Measurements from ENCODE around the gene USP17L29.
A peak's percentile ranks its signal among the peaks of the same experiment; 100 is the strongest.
"Not testable (repeated sequence)": the region's sequence is repeated elsewhere in the genome, so short reads cannot be mapped to it uniquely, and the experiment has no call there.

The USP17L29 gene, protein sequence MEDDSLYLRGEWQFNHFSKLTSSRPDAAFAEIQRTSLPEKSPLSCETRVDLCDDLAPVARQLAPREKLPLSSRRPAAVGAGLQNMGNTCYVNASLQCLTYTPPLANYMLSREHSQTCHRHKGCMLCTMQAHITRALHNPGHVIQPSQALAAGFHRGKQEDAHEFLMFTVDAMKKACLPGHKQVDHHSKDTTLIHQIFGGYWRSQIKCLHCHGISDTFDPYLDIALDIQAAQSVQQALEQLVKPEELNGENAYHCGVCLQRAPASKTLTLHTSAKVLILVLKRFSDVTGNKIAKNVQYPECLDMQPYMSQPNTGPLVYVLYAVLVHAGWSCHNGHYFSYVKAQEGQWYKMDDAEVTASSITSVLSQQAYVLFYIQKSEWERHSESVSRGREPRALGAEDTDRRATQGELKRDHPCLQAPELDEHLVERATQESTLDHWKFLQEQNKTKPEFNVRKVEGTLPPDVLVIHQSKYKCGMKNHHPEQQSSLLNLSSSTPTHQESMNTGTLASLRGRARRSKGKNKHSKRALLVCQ

DNA sequence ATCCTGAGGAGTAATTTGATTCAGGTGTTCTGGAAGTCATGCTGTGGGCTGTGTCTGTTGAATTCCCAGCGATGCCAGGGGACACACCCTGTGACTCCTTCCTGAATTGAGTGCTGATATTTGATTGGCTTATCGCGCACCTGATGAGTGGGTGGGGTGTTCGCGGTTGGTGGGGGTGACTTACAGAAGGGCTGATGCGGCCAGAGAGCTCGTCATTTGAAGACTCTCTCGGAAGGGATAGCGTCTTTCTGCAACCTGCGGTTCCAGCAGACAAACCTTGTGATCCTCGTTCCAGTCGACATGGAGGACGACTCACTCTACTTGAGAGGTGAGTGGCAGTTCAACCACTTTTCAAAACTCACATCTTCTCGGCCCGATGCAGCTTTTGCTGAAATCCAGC lies at the start of gene USP17L29:
TSS of gene USP17L29 (plus strand) at position 301 of the 400 bp plus-strand sequence. CDS start at position 301, 0 bp downstream.
- DNase-seq (ENCODE audit: low read depth, low spot score): not testable (repeated sequence)

DNA sequence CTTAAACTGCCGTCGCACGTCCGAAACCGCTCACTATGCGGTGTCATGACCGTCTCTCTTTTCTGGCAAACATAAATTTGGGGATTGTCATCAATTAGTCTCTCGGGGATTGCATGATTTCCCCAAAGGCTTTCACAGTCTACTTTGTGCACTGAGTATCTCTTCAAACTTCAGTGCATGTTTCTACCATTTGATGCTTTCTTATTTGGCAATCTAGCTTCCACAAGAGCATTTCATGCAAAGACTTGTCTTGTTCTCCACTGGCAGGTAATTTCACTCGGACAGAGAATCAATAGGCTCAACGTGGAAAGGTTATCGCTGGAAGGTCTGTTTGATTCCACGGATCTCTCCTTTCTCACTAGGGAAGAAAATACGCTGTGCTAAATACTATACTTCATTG lies 29.2 kb upstream of the USP17L29 start:
- DNase-seq (ENCODE audit: low read depth, low spot score): not testable (repeated sequence)

DNA sequence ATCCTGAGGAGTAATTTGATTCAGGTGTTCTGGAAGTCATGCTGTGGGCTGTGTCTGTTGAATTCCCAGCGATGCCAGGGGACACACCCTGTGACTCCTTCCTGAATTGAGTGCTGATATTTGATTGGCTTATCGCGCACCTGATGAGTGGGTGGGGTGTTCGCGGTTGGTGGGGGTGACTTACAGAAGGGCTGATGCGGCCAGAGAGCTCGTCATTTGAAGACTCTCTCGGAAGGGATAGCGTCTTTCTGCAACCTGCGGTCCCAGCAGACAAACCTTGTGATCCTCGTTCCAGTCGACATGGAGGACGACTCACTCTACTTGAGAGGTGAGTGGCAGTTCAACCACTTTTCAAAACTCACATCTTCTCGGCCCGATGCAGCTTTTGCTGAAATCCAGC lies 28.6 kb upstream of the USP17L29 start, which contains the start of gene USP17L24:
TSS of gene USP17L24 (plus strand) at position 301 of the 400 bp plus-strand sequence. CDS start at position 301, 0 bp downstream.
- DNase-seq (ENCODE audit: low read depth, low spot score): not testable (repeated sequence)

DNA sequence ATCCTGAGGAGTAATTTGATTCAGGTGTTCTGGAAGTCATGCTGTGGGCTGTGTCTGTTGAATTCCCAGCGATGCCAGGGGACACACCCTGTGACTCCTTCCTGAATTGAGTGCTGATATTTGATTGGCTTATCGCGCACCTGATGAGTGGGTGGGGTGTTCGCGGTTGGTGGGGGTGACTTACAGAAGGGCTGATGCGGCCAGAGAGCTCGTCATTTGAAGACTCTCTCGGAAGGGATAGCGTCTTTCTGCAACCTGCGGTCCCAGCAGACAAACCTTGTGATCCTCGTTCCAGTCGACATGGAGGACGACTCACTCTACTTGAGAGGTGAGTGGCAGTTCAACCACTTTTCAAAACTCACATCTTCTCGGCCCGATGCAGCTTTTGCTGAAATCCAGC lies 23.8 kb upstream of the USP17L29 start, which contains the start of gene USP17L25:
TSS of gene USP17L25 (plus strand) at position 301 of the 400 bp plus-strand sequence. CDS start at position 301, 0 bp downstream.
- DNase-seq (ENCODE audit: low read depth, low spot score): not testable (repeated sequence)

DNA sequence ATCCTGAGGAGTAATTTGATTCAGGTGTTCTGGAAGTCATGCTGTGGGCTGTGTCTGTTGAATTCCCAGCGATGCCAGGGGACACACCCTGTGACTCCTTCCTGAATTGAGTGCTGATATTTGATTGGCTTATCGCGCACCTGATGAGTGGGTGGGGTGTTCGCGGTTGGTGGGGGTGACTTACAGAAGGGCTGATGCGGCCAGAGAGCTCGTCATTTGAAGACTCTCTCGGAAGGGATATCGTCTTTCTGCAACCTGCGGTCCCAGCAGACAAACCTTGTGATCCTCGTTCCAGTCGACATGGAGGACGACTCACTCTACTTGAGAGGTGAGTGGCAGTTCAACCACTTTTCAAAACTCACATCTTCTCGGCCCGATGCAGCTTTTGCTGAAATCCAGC lies 19.1 kb upstream of the USP17L29 start, which contains the start of gene USP17L26:
TSS of gene USP17L26 (plus strand) at position 301 of the 400 bp plus-strand sequence. CDS start at position 301, 0 bp downstream.
- DNase-seq (ENCODE audit: low read depth, low spot score): not testable (repeated sequence)

DNA sequence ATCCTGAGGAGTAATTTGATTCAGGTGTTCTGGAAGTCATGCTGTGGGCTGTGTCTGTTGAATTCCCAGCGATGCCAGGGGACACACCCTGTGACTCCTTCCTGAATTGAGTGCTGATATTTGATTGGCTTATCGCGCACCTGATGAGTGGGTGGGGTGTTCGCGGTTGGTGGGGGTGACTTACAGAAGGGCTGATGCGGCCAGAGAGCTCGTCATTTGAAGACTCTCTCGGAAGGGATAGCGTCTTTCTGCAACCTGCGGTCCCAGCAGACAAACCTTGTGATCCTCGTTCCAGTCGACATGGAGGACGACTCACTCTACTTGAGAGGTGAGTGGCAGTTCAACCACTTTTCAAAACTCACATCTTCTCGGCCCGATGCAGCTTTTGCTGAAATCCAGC lies 14.3 kb upstream of the USP17L29 start, which contains the start of gene USP17L5:
TSS of gene USP17L5 (plus strand) at position 301 of the 400 bp plus-strand sequence. CDS start at position 301, 0 bp downstream.
- DNase-seq (ENCODE audit: low read depth, low spot score): not testable (repeated sequence)

DNA sequence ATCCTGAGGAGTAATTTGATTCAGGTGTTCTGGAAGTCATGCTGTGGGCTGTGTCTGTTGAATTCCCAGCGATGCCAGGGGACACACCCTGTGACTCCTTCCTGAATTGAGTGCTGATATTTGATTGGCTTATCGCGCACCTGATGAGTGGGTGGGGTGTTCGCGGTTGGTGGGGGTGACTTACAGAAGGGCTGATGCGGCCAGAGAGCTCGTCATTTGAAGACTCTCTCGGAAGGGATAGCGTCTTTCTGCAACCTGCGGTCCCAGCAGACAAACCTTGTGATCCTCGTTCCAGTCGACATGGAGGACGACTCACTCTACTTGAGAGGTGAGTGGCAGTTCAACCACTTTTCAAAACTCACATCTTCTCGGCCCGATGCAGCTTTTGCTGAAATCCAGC lies 9.6 kb upstream of the USP17L29 start, which contains the start of gene USP17L27:
TSS of gene USP17L27 (plus strand) at position 301 of the 400 bp plus-strand sequence. CDS start at position 301, 0 bp downstream.
- not testable (repeated sequence) for DNase-seq (ENCODE audit: low read depth, low spot score)

DNA sequence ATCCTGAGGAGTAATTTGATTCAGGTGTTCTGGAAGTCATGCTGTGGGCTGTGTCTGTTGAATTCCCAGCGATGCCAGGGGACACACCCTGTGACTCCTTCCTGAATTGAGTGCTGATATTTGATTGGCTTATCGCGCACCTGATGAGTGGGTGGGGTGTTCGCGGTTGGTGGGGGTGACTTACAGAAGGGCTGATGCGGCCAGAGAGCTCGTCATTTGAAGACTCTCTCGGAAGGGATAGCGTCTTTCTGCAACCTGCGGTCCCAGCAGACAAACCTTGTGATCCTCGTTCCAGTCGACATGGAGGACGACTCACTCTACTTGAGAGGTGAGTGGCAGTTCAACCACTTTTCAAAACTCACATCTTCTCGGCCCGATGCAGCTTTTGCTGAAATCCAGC lies 4.8 kb upstream of the USP17L29 start, which contains the start of gene USP17L28:
TSS of gene USP17L28 (plus strand) at position 301 of the 400 bp plus-strand sequence. CDS start at position 301, 0 bp downstream.
- not testable (repeated sequence) for DNase-seq (ENCODE audit: low read depth, low spot score)

DNA sequence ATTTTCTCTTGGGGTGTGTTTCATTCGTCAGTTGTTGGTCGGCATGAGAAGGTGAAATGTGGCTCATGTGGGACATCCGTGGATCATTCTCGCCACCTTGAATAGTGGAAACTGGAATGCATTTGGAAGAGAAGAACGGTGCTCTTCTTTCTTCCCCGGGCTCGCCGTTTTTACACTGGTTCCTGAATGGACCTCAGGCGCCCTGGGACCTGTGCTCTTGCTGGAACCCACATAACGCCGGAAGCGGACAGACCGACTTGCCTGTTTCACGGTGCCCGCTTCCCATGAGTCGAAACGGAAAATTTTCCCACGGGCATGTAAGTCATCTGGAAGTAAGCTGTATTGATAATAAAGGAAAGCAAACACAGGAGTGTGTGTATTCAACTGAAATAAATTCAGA lies 2.6 kb upstream of the USP17L29 start:
- DNase-seq (ENCODE audit: low read depth, low spot score): not testable (repeated sequence)

DNA sequence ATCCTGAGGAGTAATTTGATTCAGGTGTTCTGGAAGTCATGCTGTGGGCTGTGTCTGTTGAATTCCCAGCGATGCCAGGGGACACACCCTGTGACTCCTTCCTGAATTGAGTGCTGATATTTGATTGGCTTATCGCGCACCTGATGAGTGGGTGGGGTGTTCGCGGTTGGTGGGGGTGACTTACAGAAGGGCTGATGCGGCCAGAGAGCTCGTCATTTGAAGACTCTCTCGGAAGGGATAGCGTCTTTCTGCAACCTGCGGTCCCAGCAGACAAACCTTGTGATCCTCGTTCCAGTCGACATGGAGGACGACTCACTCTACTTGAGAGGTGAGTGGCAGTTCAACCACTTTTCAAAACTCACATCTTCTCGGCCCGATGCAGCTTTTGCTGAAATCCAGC lies 9.4 kb downstream of the USP17L29 start, which contains the start of gene USP17L30:
TSS of gene USP17L30 (plus strand) at position 301 of the 400 bp plus-strand sequence. CDS start at position 301, 0 bp downstream.
- DNase-seq (ENCODE audit: low read depth, low spot score): not testable (repeated sequence)

DNA sequence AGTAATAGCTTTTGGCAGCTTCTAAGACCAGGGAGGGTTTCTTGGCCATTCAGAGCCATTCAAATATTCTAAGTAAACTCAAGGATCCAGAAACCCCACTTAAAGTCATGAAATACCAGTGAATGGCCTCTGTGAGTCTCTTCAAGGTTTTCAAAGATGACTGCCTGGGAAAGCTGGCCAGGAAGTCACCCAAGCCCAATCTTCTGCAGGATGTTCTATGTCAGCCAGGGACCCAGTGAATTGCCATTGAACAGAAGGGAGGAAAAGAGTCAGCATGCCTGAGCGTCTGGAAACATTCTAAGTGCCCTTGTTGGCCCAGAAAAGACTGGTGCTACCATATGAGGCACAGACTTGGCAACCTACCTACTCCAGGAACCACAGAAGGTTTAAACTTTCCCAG lies 26.4 kb downstream of the USP17L29 start:
- not testable (repeated sequence) for DNase-seq (ENCODE audit: low read depth, low spot score)

DNA sequence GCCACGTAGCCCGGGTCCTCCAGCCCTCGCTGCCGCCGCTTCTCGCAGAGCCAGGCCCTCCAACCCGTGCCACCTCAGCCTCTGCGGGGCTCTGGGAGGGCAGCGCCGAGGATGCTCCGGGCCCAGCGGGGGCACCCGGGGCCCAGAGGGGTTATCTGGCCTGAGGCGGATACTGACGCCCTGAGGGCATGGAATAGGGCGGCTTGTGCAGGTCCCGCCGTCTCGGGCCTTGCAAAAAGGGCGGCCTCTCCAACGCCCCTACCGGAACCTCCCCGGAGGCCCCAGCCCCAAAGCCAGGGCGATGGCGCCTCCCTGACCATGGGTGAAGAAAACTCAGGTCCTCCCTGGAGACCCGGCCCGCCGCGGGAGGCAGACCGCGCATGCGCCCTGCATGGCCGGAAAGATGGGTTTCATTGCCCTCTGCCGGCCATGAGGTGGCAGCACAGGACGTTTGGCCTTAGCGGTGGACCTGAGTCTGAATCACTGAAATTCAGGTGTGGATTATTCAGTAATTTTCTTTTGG lies 27.6 kb downstream of the USP17L29 start:
- DNase-seq (ENCODE audit: low read depth, low spot score): peak; percentile 36

DNA sequence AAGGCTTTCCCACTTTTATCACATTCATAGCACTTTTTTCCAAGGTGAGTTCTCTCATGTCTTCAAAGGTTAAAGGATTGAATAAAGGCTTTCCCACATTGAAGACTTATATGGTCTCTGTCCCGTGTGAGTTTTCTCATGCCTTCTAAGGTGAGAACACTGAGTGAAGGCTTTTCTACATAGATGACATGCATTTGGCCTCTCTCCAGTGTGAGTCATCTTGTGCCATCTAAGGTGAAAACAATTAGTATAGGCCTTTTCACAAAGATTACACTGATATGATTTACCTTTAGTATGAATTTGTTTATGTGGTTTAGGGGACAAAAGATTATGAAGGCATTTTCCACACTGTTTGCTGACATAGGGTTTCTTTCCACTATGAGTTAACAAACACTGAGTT lies 30.7 kb downstream of the USP17L29 start:
- no peak for DNase-seq (ENCODE audit: low read depth, low spot score)

DNA sequence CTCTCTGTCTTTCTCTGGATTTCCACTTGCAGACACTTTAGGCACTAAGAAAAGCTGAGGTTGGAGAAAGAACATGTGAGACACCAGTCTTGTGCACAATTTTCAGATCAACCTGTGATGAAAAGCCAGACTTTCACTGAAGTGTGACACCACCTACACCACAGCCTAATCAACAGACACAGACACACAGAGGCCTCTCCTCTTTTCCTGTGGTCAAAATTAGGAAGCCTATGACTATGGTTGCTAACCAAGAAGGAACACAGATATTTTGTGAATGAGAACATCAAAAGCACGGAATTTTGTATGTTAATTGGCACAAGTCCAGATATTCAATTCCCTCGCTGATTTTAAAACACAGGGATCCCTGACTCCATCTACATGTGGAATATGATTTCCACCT lies 35.6 kb downstream of the USP17L29 start:
- not testable (repeated sequence) for DNase-seq (ENCODE audit: low read depth, low spot score)

Measured in ELF-1 (cell line).